HepG2 (cell line): ENCODE measurements around the gene AEBP1. TPM values are rescaled to one million over a fixed set of nuclear protein-coding genes. Genes with fewer than 3 reads are reported as not detected.
A peak's percentile ranks its signal among the peaks of the same experiment; 100 is the strongest.

ENCODE experiments used
- ARID3A ChIP-seq: IDR thresholded peaks from 2 replicates; pipeline ENCODE4 v1.6.1; 2012; ENCODE audit warnings: low read depth, low read length, improper control_type of control experiment
- CBX2 ChIP-seq, 2 experiments: fragments of 200-600 bp in 1 of 2; sonication (generic); formaldehyde crosslinking in 1 of 2; IDR thresholded peaks; 2 replicates each; pipeline versions ENCODE4 v1.7.0 to v1.8.1; 2018 to 2022; ENCODE audit warnings: low read depth in 2 of 2, low read length in 1 of 2, mild to moderate bottlenecking in 1 of 2, missing genetic modification reagents in 1 of 2
- JUN ChIP-seq: sonication (generic); formaldehyde crosslinking; IDR thresholded peaks from 2 replicates; pipeline ENCODE4 v1.4.0; 2020; ENCODE audit warnings: mild to moderate bottlenecking, missing genetic modification reagents
- REPIN1 ChIP-seq: sonication (generic); formaldehyde crosslinking; IDR thresholded peaks from 2 replicates; pipeline ENCODE4 v1.8.0; 2022; ENCODE audit warnings: missing genetic modification reagents, low read depth, mild to moderate bottlenecking, borderline replicate concordance
- SNAPC2 ChIP-seq: sonication (generic); formaldehyde crosslinking; IDR thresholded peaks from 2 replicates; pipeline ENCODE4 v1.8.1; 2022; ENCODE audit warnings: mild to moderate bottlenecking, missing genetic modification reagents
- SRSF4 ChIP-seq: fragments of 200-400 bp; formaldehyde crosslinking; IDR thresholded peaks from one replicate; pipeline ENCODE4 v1.6.1; 2018; ENCODE audit warnings: mild to moderate bottlenecking, low read depth, low read length, moderate library complexity; ENCODE audit not compliant: poor library complexity, severe bottlenecking
- USF2 ChIP-seq, 2 experiments: sonication (generic) in 1 of 2; formaldehyde crosslinking in 1 of 2; IDR thresholded peaks; 2 replicates each; pipeline versions ENCODE4 v1.5.1 to v1.6.1; 2011 to 2020; ENCODE audit warnings: borderline replicate concordance in 1 of 2, low read depth in 1 of 2, low read length in 1 of 2, mild to moderate bottlenecking in 1 of 2, missing genetic modification reagents in 1 of 2, moderate library complexity in 1 of 2
- ZBTB34 ChIP-seq: sonication (generic); formaldehyde crosslinking; IDR thresholded peaks from 2 replicates; pipeline ENCODE4 v1.8.0; 2022; ENCODE audit warnings: mild to moderate bottlenecking, missing genetic modification reagents
- ZBTB7A ChIP-seq: sonication (generic); formaldehyde crosslinking; IDR thresholded peaks from 2 replicates; pipeline ENCODE4 v1.8.0; 2022; ENCODE audit warnings: mild to moderate bottlenecking, missing genetic modification reagents
- ZNF318 ChIP-seq: sonication (generic); formaldehyde crosslinking; IDR thresholded peaks from 2 replicates; pipeline ENCODE4 v1.4.0; 2020; ENCODE audit warnings: mild to moderate bottlenecking, missing genetic modification reagents
- ZNF446 ChIP-seq: sonication (generic); formaldehyde crosslinking; IDR thresholded peaks from 2 replicates; pipeline ENCODE4 v1.5.0; 2020; ENCODE audit warnings: mild to moderate bottlenecking, missing genetic modification reagents
- ZNF670 ChIP-seq: sonication (generic); formaldehyde crosslinking; IDR thresholded peaks from 2 replicates; pipeline ENCODE4 v1.8.0; 2022; ENCODE audit warnings: mild to moderate bottlenecking, missing genetic modification reagents, borderline replicate concordance
- polyA plus RNA-seq, 8 experiments: library from polyadenylated mRNA; depleted of rRNA in 3 of 8; stranded (reverse) in 7 of 8; unstranded in 1 of 8; fragments of >200 nt; fragmentation: Illumina TruSeq in 4 of 8; extraction: Trizol in 4 of 8; gene quantifications; 2 replicates each; pipeline versions ENCODE4 v1.2.1 to v1.2.3, GENCODE V29; 2011 to 2016; ENCODE audit warnings: low read depth in 4 of 8, missing spikeins in 1 of 8, mixed read lengths in 1 of 8; ENCODE audit not compliant: insufficient read depth in 1 of 8
- total RNA-seq, 5 experiments: library from RNA; depleted of rRNA; stranded (reverse); fragments of >200 nt; fragmentation: Illumina TruSeq; extraction: Trizol; gene quantifications; 2 replicates each; pipeline ENCODE4 v1.2.3, GENCODE V29; 2016; ENCODE audit warnings: low read depth in 1 of 5

AEBP1 gene
- total and polyA plus RNA-seq, 2 of the 13 experiments (the other 11 are each of a cell fraction or from before 2014, with no cell fraction given) = 0.22 to 0.55 TPM

- TF ChIP-seq CBX2 (IDR thresholded peaks at IDR 0.05; ENCODE audit: low read depth, low read length) (no peak), CBX2 (CRISPR knock-in tag; IDR thresholded peaks at IDR 0.05; ENCODE audit: low read depth) (no peak), SNAPC2 (no peak), SRSF4 (no peak), REPIN1 (CRISPR knock-in tag) (peak; percentile 79; the same call in 1 of the 2 replicates), ZNF446 (CRISPR knock-in tag) (peak; percentile 97), JUN (CRISPR knock-in tag) (no peak), ZNF670 (CRISPR knock-in tag) (peak; percentile 78), ZNF318 (0 out of 2 replicates have a peak, but pooled peaks have one; percentile 67), ZBTB7A (CRISPR knock-in tag) (no peak), USF2 (IDR thresholded peaks at IDR 0.05; ENCODE audit: low read depth, low read length) (no peak), USF2 (CRISPR knock-in tag; IDR thresholded peaks at IDR 0.05; ENCODE audit: borderline replicate concordance) (peak; percentile 29; the same call in 1 of the 2 replicates), ZBTB34 (no peak), ARID3A (no peak)
These were observed 19.3 kb downstream of the AEBP1 start, which contains the start of gene POLD2 (continued) for GRCh38 chr7:44123190-44124003.
